NCI-H1436 treated with DMSO at 0.1 percent for 48 hours (cell line): Measurements from ENCODE around the gene SRPK1.

Source experiments
- DNase-seq: peaks from one replicate; lab custom pipeline; 2025; lab: John Stamatoyannopoulos, UW

The SRPK1 gene

GRCh38 chr6:35898003-35898402 lies 22.9 kb downstream of the SRPK1 start:
- DNase-seq: no peak

GRCh38 chr6:35897486-35897885 lies 23.4 kb downstream of the SRPK1 start:
- DNase-seq: no peak

GRCh38 chr6:35897036-35897435 lies 23.9 kb downstream of the SRPK1 start:
- no peak for DNase-seq

- DNase-seq: no peak
Observed at GRCh38 chr6:35896228-35896627, 24.7 kb downstream of the SRPK1 start.

GRCh38 chr6:35895560-35895959 lies 25.3 kb downstream of the SRPK1 start:
- no peak for DNase-seq

GRCh38 chr6:35894776-35895175 lies 26.1 kb downstream of the SRPK1 start:
- DNase-seq: no peak

GRCh38 chr6:35893246-35893645 lies 27.7 kb downstream of the SRPK1 start:
- DNase-seq: no peak

GRCh38 chr6:35892482-35892881 lies 28.4 kb downstream of the SRPK1 start:
- DNase-seq: no peak

- no peak for DNase-seq
Observed at GRCh38 chr6:35879151-35879550, 41.7 kb downstream of the SRPK1 start.

GRCh38 chr6:35876902-35877301 lies 44.0 kb downstream of the SRPK1 start:
- no peak for DNase-seq

GRCh38 chr6:35874730-35875129 lies 46.2 kb downstream of the SRPK1 start:
- DNase-seq: no peak

GRCh38 chr6:35859367-35859766 lies 61.5 kb downstream of the SRPK1 start:
- DNase-seq: no peak

- no peak for DNase-seq
Observed at GRCh38 chr6:35857853-35858252, 63.0 kb downstream of the SRPK1 start.

- no peak for DNase-seq
Observed at GRCh38 chr6:35856250-35856649, 64.6 kb downstream of the SRPK1 start.

- DNase-seq: no peak
Observed at GRCh38 chr6:35852994-35853393, 67.9 kb downstream of the SRPK1 start.

GRCh38 chr6:35850208-35850607 lies 70.7 kb downstream of the SRPK1 start:
- no peak for DNase-seq

- no peak for DNase-seq
Observed at GRCh38 chr6:35844290-35844689, 76.6 kb downstream of the SRPK1 start.

GRCh38 chr6:35842381-35842780 lies 78.5 kb downstream of the SRPK1 start:
- DNase-seq: no peak

- DNase-seq: no peak
Observed at GRCh38 chr6:35839019-35839418, 81.9 kb downstream of the SRPK1 start.

GRCh38 chr6:35833536-35833935 lies 87.4 kb downstream of the SRPK1 start:
- no peak for DNase-seq

- no peak for DNase-seq
Observed at GRCh38 chr6:35831257-35832007, 89.5 kb downstream of the SRPK1 start.

- DNase-seq: no peak
Observed at GRCh38 chr6:35829306-35829705, 91.6 kb downstream of the SRPK1 start.

GRCh38 chr6:35824552-35825192 lies 96.2 kb downstream of the SRPK1 start:
- DNase-seq: no peak

- DNase-seq: no peak
Observed at GRCh38 chr6:35823601-35824000, 97.3 kb downstream of the SRPK1 start.
